GM19438 (cell line): Measurements from ENCODE around the gene PDS5B.

Experiments
- ATAC-seq: cut with Tn5 transposase; IDR thresholded peaks from one replicate; pipeline ENCODE4 v1.9.1; 2021; ENCODE audit warnings: low read depth; ENCODE audit not compliant: unreplicated experiment

PDS5B gene

GRCh38 chr13:32587011-32587810, 959 bp downstream of the PDS5B start:
- peak; percentile 43 for ATAC-seq

GRCh38 chr13:32587811-32588170, 1.5 kb downstream of the PDS5B start:
- no peak for ATAC-seq

- no peak for ATAC-seq
Observed at GRCh38 chr13:32588736-32589135, 2.5 kb downstream of the PDS5B start.

GRCh38 chr13:32589471-32589870, 3.2 kb downstream of the PDS5B start:
- no peak for ATAC-seq

- ATAC-seq = no peak
Observed at GRCh38 chr13:32590266-32590665, 4.0 kb downstream of the PDS5B start.

- no peak for ATAC-seq
Observed at GRCh38 chr13:32592082-32592481, 5.8 kb downstream of the PDS5B start.

- ATAC-seq = no peak
Observed at GRCh38 chr13:32594157-32594738, 8.0 kb downstream of the PDS5B start.

GRCh38 chr13:32595306-32595705, 9.1 kb downstream of the PDS5B start:
- ATAC-seq = no peak

GRCh38 chr13:32600890-32601289, 14.6 kb downstream of the PDS5B start:
- ATAC-seq = no peak

GRCh38 chr13:32609428-32609827, 23.2 kb downstream of the PDS5B start:
- no peak for ATAC-seq

- ATAC-seq = no peak
Observed at GRCh38 chr13:32610538-32610937, 24.3 kb downstream of the PDS5B start.

- ATAC-seq = no peak
Observed at GRCh38 chr13:32610977-32611376, 24.7 kb downstream of the PDS5B start.

GRCh38 chr13:32616883-32617511, 30.7 kb downstream of the PDS5B start:
- ATAC-seq = no peak

- ATAC-seq = no peak
Observed at GRCh38 chr13:32622827-32623226, 36.6 kb downstream of the PDS5B start.

GRCh38 chr13:32624441-32624840, 38.2 kb downstream of the PDS5B start:
- no peak for ATAC-seq

- ATAC-seq = no peak
Observed at GRCh38 chr13:32627793-32628192, 41.5 kb downstream of the PDS5B start.

- ATAC-seq = no peak
Observed at GRCh38 chr13:32629313-32629712, 43.1 kb downstream of the PDS5B start.

GRCh38 chr13:32629866-32630265, 43.6 kb downstream of the PDS5B start:
- no peak for ATAC-seq

- ATAC-seq = no peak
Observed at GRCh38 chr13:32632343-32632909, 46.2 kb downstream of the PDS5B start.

- ATAC-seq = no peak
Observed at GRCh38 chr13:32636711-32637110, 50.5 kb downstream of the PDS5B start.

- ATAC-seq = no peak
Observed at GRCh38 chr13:32638739-32639138, 52.5 kb downstream of the PDS5B start.
